Measurements from ENCODE around the gene TMEM86A.

TMEM86A gene

GRCh38 chr11:18720808-18721560 lies 22.4 kb downstream of the TMEM86A start:
- peak overlapping the region; percentile 33 for H3K27ac ChIP-seq
- TF ChIP-seq ZFX (IDR thresholded peaks at IDR 0.05; ENCODE audit: borderline replicate concordance): no peak
- no peak for TF ChIP-seq CTCF (IDR thresholded peaks at IDR 0.05)

- peak overlapping the region; percentile 33 for H3K27ac ChIP-seq
- TF ChIP-seq ZFX (IDR thresholded peaks at IDR 0.05; ENCODE audit: borderline replicate concordance): no peak
- peak; percentile 78 for TF ChIP-seq CTCF (IDR thresholded peaks at IDR 0.05)
These were observed 23.1 kb downstream of the TMEM86A start for GRCh38 chr11:18721561-18722292.

- peak overlapping the region; percentile 33; the same call in 1 of the 2 replicates for H3K27ac ChIP-seq
- TF ChIP-seq CTCF (IDR thresholded peaks at IDR 0.05) (peak; percentile 49), ZFX (IDR thresholded peaks at IDR 0.05; ENCODE audit: borderline replicate concordance) (no peak)
These were observed 23.7 kb downstream of the TMEM86A start for GRCh38 chr11:18722293-18722637.

GRCh38 chr11:18723991-18724390 lies 25.4 kb downstream of the TMEM86A start:
- H3K27ac ChIP-seq: no peak overlapping the region
- TF ChIP-seq ZFX (IDR thresholded peaks at IDR 0.05; ENCODE audit: borderline replicate concordance) (no peak), CTCF (IDR thresholded peaks at IDR 0.05) (no peak)

GRCh38 chr11:18726040-18726439 lies 27.5 kb downstream of the TMEM86A start, which contains the start of gene IGSF22:
TSS of gene IGSF22 (minus strand) at chr11:18726188. CDS start at chr11:18724236, 1,952 bp downstream.
- H3K27ac ChIP-seq: no peak within 1 kb of the TSS
- TF ChIP-seq ZFX (IDR thresholded peaks at IDR 0.05; ENCODE audit: borderline replicate concordance) (no peak), CTCF (IDR thresholded peaks at IDR 0.05) (no peak)

- TF ChIP-seq CTCF (IDR thresholded peaks at IDR 0.05) (peak; percentile 92), ZFX (IDR thresholded peaks at IDR 0.05; ENCODE audit: borderline replicate concordance) (no peak)
- no peak overlapping the region for H3K27ac ChIP-seq
These were observed 29.1 kb downstream of the TMEM86A start for GRCh38 chr11:18727479-18728236.

All from 22Rv1 (cell line).